HK-2 (cell line): ENCODE data around the gene TFAP2C.
"Not testable (repeated sequence)": the region's sequence is repeated elsewhere in the genome, so short reads cannot be mapped to it uniquely, and the experiment has no call there.

ENCODE experiments used
- DNase-seq: peaks from one replicate; pipeline ENCODE4 v3.0.0-alpha.2; 2018; ENCODE audit not compliant: unreplicated experiment

The TFAP2C gene

GRCh38 chr20:56653211-56653610 is 24.1 kb downstream of the TFAP2C start:
- no peak for DNase-seq

GRCh38 chr20:56656632-56657031 is 27.5 kb downstream of the TFAP2C start:
- no peak for DNase-seq

- no peak for DNase-seq
Observed at GRCh38 chr20:56657879-56658278, 28.8 kb downstream of the TFAP2C start.

DNA sequence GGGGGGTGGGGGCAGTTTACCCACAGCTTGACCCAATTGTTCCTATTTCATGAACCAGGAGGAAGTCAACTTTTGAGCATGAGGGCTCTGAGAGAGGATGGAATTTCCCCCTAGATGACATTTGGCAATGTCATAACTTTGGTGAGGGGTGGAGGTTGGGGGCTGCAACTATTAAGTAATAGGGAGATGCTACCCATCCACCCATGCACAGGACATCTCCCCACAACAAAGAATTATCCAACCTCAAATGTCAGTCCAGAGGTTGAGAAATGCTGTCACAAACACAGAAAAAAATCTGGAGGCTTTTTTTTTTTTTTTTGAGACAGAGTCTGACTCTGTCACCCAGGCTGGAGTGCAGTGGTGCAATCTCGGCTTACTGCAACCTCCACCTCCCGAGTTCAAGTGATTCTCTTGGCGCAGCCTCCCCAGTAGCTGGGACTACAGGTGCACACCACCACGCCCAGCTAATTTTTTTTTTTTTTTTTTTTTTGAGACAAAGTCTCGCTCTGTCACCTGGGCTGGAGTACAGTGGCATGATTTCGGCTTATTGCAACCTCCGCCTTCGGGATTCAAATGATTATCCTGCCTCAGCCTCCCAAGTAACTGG is 29.3 kb downstream of the TFAP2C start:
- DNase-seq = not testable (repeated sequence)

DNA sequence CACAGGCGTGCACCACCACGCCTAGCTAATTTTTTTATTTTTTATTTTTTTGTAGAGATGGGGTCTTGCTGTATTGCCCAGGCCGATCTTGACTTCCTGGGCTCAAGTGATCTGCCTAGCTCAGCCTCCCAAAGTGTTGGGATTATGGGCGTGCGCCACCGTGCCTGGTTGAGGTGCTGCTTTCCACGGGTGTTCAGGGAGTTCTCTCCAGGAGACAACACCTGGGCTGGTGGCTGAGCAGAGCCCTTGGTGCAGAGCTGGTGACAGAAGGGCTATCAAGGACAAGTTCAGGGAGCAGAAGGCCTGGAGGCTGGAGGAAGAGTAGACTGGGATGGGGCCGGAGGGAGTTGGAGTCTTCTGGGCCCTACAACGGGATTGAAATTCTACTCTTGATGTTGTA is 34.6 kb downstream of the TFAP2C start:
- DNase-seq = no peak

DNA sequence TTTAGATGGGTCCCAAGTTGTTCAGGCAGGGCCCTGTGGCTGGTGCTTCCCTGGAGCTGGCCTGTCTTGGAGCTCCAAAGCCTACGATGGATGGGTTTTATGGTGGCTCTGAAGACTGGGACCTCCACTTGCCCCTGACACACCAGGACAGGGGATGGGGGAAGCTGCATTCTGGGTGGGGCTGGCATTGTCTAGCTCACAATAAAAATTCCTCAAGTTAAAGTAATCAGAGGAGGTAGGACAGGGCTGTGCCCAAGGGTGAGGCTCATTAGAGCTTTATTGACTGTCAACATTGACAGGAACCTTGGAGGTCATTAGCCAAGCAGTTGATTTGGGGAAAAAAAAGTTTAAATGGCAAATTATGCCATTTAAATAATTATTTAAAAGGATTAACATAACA is 35.7 kb downstream of the TFAP2C start:
- DNase-seq = no peak

- DNase-seq = no peak
Observed at GRCh38 chr20:56665806-56666205, 36.7 kb downstream of the TFAP2C start.

- no peak for DNase-seq
Observed at GRCh38 chr20:56673450-56673849, 44.3 kb downstream of the TFAP2C start.

DNA sequence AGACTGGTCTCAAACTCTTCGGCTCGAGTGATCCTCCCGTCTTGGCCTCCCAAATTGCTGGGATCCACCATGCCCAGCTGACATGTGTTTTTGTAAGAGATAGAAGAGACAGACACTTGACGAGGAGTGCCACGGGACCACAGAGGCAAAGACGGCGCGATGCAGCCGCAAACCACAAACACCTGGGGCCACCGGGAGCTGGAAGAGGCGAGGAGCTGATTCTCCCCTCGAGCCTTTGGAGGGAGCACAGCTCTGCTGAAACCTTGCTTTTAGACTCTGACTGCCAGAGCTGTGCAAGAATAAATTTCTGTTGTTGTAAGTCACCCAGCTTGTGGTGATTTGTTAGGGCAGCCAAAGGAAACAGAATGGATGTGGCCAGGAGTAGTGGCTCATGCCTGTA is 46.9 kb downstream of the TFAP2C start:
- no peak for DNase-seq

GRCh38 chr20:56676679-56677078 is 47.6 kb downstream of the TFAP2C start:
- no peak for DNase-seq

DNA sequence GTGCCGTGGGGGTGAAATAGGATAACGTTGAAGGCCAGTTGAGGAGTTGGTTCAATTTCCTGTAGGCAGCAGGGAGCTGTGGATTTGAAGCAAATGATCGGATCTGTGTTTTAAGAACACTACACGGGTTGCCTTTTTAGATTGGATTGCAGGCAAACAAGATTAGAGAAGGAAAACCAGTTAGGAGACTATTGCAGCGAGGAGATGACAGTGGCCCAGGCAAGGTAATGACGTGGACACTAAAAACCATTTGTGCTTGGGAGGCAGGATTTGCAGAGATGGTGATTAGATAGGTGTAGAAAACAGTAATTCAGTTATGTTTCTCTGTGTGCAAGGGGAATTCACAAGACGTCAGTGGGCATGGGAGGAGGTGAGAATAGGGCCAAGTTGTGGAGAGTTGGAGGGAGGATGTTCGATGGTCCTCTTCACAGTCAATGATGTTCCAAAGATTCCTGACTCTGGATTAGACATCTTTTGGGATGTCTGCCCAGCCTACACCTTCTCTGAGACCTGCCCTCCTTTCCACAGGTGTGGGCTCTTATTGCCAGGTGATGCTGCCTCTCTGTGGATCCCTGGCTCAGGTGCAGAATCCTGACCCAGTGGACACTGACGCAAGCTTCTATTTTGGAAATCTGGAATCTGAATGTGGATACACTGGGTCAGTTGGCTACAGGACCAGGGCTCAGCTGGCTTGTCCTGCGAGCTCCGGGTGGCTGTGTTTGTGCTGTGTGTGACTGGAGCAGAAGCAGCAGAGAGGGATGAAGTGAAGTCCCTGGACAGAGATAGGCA is 54.2 kb downstream of the TFAP2C start:
- no peak for DNase-seq

GRCh38 chr20:56685879-56686278 is 56.8 kb downstream of the TFAP2C start:
- DNase-seq = no peak

GRCh38 chr20:56687061-56687460 is 58.0 kb downstream of the TFAP2C start:
- DNase-seq = no peak

DNA sequence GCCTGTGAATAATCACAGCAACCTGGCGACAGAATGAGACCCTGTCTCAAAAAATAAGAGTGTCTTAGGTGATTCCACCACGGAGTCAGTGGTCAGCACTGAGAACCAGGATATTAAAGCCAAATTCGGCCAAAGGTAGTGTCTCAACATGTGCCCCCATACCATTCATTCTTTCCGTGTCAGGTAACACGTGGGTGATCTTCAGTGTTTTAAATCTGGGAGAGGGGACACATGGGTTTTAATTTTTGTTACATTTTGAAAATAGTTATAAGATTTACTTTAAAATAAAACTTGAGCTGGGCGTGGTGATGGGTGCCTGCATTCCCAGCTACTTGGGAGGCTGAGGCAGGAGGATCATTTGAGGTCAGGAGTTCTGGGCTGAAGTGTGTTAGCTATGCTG is 59.0 kb downstream of the TFAP2C start:
- DNase-seq = no peak
